Renal pelvis (tissue), 3 donors: Measurements from ENCODE around the gene TXNRD3. TPM values are rescaled to one million over a fixed set of nuclear protein-coding genes. Genes with fewer than 3 reads are reported as not detected.

ENCODE experiments used
- polyA plus RNA-seq, 3 donors: library from polyadenylated mRNA; unstranded; fragments of 120-200 nt; gene quantifications; one replicate each; pipeline ENCODE4 v1.2.1, GENCODE V29; 2013; ENCODE audit not compliant: insufficient read length in 3 of 3

TXNRD3 gene
- polyA plus RNA-seq, 3 donors: 15.4 to 18.2 (median 16.7) TPM

Other genes with a start within 250 kb of the TXNRD3 start
- 10 to 100 TPM; 31.3 to 46.5 (median 45.9) TPM for gene ZXDC, start 179.2 kb downstream of the TXNRD3 start, polyA plus RNA-seq
- under 1 TPM; 0.06 to 0.19 (median 0.13) TPM for gene UROC1, start 137.4 kb downstream of the TXNRD3 start, polyA plus RNA-seq
- gene CHST13, start 131.0 kb downstream of the TXNRD3 start, polyA plus RNA-seq: 10 to 100 TPM in 1 of 3 donors, 1 to 10 TPM in 2; 7.4 to 11.0 (median 8.1) TPM
- under 1 TPM in 2 of 3 donors, not detected in 1; 0.04 to 0.25 TPM for gene C3orf22, start 96.2 kb downstream of the TXNRD3 start, polyA plus RNA-seq
- 10 to 100 TPM; 16.0 to 23.8 (median 21.9) TPM for gene CHCHD6, start 49.1 kb upstream of the TXNRD3 start, polyA plus RNA-seq